Mammary epithelial cell (primary cell): Measurements from ENCODE around the gene GRID1.
"Not testable (repeated sequence)": the region's sequence is repeated elsewhere in the genome, so short reads cannot be mapped to it uniquely, and the experiment has no call there.

Experiments used
- CTCF ChIP-seq, 2 donors: IDR thresholded peaks in 1 of 2; conservative IDR thresholded peaks in 1 of 2; 2 replicates each; pipeline ENCODE4 v1.5.1; 2011 to 2012; ENCODE audit warnings: inconsistent platforms in 2 of 2, low read length in 2 of 2, mild to moderate bottlenecking in 2 of 2, control low read depth in 1 of 2, low read depth in 1 of 2; ENCODE audit not compliant: insufficient read depth in 1 of 2; ENCODE audit errors: extremely low read depth in 1 of 2
- EZH2 ChIP-seq: IDR thresholded peaks from 2 replicates; pipeline ENCODE4 v1.6.1; 2012; ENCODE audit warnings: low read length, inconsistent platforms, borderline replicate concordance

GRCh38 chr10:85929993-85930392 lies 436.6 kb downstream of the GRID1 start:
- TF ChIP-seq CTCF (conservative IDR thresholded peaks at IDR 0.05 in 1 of 2, IDR thresholded peaks at IDR 0.05 in 1 of 2; ENCODE audit: extremely low read depth in 1 of 2, insufficient read depth in 1 of 2, low read depth in 1 of 2, low read length in 2 of 2); EZH2: not testable (repeated sequence)
